Activated naive CD4-positive, alpha-beta T cell treated with anti-CD3 and anti-CD28 coated beads, Interleukin-2, amount 50 U/mL, for 72 hours (primary cell): Measurements from ENCODE around the gene PPARGC1A. TPM values are rescaled to one million over a fixed set of nuclear protein-coding genes. Genes with fewer than 3 reads are reported as not detected.
A peak's percentile ranks its signal among the peaks of the same experiment; 100 is the strongest.

Experiments
- ATAC-seq, 2 donors: fragments of 150-1000 bp; cut with Tn5 transposase; 2 replicates each; pipeline ENCODE4 v1.10.0; 2021; ENCODE audit warnings: mild to moderate bottlenecking in 2 of 2, moderate library complexity in 2 of 2
- DNase-seq, 2 donors: peaks; one replicate each; pipeline ENCODE4 v3.0.0; 2021 to 2022; ENCODE audit warnings: low spot score in 2 of 2
- H3K27ac Mint-ChIP-seq, 2 donors: one replicate each; pipeline ENCODE4 v1.8.0; 2022; ENCODE audit warnings: mild to moderate bottlenecking in 2 of 2, mixed read lengths in 2 of 2
- H3K36me3 Mint-ChIP-seq, 2 donors: one replicate each; pipeline ENCODE4 v1.8.0; 2022; ENCODE audit warnings: mixed read lengths in 2 of 2
- H3K9me3 Mint-ChIP-seq, 2 donors: one replicate each; pipeline ENCODE4 v1.8.0; 2022; ENCODE audit warnings: mixed read lengths in 2 of 2
- total RNA-seq, 2 donors: library from RNA; stranded (reverse); gene quantifications; one replicate each; pipeline ENCODE4 v1.2.3, GENCODE V29; 2022

The PPARGC1A gene, protein sequence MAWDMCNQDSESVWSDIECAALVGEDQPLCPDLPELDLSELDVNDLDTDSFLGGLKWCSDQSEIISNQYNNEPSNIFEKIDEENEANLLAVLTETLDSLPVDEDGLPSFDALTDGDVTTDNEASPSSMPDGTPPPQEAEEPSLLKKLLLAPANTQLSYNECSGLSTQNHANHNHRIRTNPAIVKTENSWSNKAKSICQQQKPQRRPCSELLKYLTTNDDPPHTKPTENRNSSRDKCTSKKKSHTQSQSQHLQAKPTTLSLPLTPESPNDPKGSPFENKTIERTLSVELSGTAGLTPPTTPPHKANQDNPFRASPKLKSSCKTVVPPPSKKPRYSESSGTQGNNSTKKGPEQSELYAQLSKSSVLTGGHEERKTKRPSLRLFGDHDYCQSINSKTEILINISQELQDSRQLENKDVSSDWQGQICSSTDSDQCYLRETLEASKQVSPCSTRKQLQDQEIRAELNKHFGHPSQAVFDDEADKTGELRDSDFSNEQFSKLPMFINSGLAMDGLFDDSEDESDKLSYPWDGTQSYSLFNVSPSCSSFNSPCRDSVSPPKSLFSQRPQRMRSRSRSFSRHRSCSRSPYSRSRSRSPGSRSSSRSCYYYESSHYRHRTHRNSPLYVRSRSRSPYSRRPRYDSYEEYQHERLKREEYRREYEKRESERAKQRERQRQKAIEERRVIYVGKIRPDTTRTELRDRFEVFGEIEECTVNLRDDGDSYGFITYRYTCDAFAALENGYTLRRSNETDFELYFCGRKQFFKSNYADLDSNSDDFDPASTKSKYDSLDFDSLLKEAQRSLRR
- total RNA-seq, result not detected

DNA sequence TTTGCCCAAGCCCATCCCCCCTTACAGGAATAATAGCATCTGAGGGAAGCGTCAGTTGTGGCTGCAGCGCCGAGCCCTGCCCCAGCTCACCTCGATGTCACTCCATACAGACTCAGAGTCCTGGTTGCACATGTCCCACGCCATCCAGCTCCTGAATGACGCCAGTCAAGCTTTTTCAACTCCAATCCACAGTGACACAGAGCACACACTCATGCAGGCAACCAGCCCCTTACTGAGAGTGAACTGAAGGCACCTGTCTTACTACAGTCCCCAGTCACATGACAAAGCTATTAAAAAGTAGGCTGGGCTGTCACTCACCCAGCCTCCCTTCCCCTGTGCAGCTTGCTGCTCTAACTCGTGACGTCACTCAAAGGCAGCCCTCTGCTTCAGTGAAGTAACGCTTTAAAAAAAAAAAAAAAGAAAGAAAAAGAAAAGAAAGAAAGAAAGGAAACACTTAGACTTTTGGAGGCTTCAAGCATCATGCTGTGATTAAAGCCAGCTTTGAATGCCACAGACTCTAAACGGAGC lies at the start of gene PPARGC1A:
Gene PPARGC1A, minus strand, starts transcription at position 234 of the 528 bp plus-strand sequence. Its CDS starts 90 bp downstream, at position 144.
- DNase-seq (no peak), ATAC-seq (peak in 1 of 2 donors; percentile 44)
- H3K36me3 Mint-ChIP-seq, result no peaks in the 10 kb centered on the region
- no peak within 1 kb of the TSS for H3K27ac Mint-ChIP-seq
- no peaks in the 10 kb centered on the region for H3K9me3 Mint-ChIP-seq

GRCh38 chr4:23938796-23939195 lies 48.9 kb upstream of the PPARGC1A start:
- H3K27ac Mint-ChIP-seq, result no peak overlapping the region
- H3K36me3 Mint-ChIP-seq, result no peaks in the 10 kb centered on the region
- ATAC-seq (no peak), DNase-seq (no peak)
- peaks cover 0 to 11% of the 10 kb centered on the region in 2 donors for H3K9me3 Mint-ChIP-seq

DNA sequence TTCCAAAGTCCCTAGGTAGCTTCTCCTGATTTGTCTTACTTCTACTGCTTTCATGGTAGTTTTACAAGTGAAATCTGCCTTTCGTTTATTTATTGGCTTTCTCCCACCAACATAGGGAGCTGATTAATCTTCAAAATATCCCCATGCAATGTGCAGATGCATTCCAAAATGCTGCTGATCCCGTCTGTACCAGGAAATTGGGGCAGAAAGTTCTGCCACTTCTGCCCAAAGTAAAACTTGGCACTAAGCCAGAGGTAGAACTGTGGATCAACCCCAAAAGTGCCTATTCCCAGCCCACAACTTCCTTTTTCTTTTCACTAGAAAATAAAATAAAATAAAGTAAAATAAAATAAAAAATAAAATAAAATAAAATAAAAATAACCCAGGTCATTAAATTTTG lies 47.3 kb upstream of the PPARGC1A start:
- H3K27ac Mint-ChIP-seq, result no peak overlapping the region
- no peaks in the 10 kb centered on the region for H3K36me3 Mint-ChIP-seq
- peaks cover 0 to 13% of the 10 kb centered on the region in 2 donors for H3K9me3 Mint-ChIP-seq
- DNase-seq (no peak), ATAC-seq (no peak)

GRCh38 chr4:23934915-23935314 lies 45.1 kb upstream of the PPARGC1A start:
- DNase-seq, result no peak
- H3K9me3 Mint-ChIP-seq, result peaks cover 0 to 16% of the 10 kb centered on the region in 2 donors
- ATAC-seq, result no peak
- no peak overlapping the region for H3K27ac Mint-ChIP-seq
- no peaks in the 10 kb centered on the region for H3K36me3 Mint-ChIP-seq

GRCh38 chr4:23934223-23934622 lies 44.4 kb upstream of the PPARGC1A start:
- Mint-ChIP-seq H3K27ac (no peak overlapping the region), H3K9me3 (peaks cover 0 to 16% of the 10 kb centered on the region in 2 donors), H3K36me3 (no peaks in the 10 kb centered on the region)
- ATAC-seq (no peak), DNase-seq (no peak)

- no peak for ATAC-seq
- Mint-ChIP-seq H3K27ac (no peak overlapping the region), H3K36me3 (no peaks in the 10 kb centered on the region), H3K9me3 (peaks cover 0 to 10% of the 10 kb centered on the region in 2 donors)
- no peak for DNase-seq
These were observed 43.1 kb upstream of the PPARGC1A start for GRCh38 chr4:23932901-23933308.

DNA sequence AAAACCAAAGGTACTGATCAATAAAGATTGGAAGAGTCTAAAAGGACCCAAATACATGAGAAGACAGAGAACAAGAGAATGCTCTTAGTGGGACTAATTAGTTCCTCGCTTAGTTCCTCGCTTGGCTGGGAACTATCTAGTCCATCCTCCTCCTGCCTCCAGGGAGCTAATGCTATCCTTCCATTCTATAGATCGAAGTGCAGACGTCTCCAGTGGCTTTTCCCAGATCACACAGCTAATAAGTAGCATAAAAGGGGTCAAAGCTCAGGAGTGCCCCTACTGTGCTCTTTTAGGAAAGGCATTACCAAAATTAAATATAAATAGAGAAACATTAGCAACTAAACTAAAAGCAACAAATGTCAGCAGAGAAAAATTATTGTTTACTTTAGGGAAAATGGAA lies 42.3 kb upstream of the PPARGC1A start:
- no peak for ATAC-seq
- Mint-ChIP-seq H3K36me3 (no peaks in the 10 kb centered on the region), H3K9me3 (peaks cover 0 to 6% of the 10 kb centered on the region in 2 donors), H3K27ac (no peak overlapping the region)
- DNase-seq, result no peak

DNA sequence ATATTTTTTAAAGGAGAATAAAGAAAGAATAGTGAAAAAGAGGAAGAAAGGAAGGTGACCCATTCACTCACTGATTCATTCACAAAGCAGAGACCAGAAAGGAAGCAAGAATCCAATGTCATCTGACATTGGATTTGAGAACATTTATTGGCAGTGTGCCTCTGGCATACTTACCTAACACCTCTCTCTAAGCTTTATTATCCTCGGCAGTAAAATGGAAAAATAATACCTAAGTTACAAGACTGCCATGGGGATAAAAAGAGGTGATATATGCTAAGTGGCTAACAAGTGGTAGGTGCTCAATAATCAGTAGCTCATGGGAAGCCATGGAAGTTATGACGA lies 41.6 kb upstream of the PPARGC1A start:
- Mint-ChIP-seq H3K36me3 (no peaks in the 10 kb centered on the region), H3K27ac (no peak overlapping the region), H3K9me3 (peaks cover 3 to 9% of the 10 kb centered on the region in 2 donors)
- DNase-seq, result no peak
- no peak for ATAC-seq

GRCh38 chr4:23930750-23931488 lies 41.1 kb upstream of the PPARGC1A start:
- H3K36me3 Mint-ChIP-seq, result no peaks in the 10 kb centered on the region
- H3K9me3 Mint-ChIP-seq, result peaks cover 6 to 15% of the 10 kb centered on the region in 2 donors
- H3K27ac Mint-ChIP-seq, result no peak overlapping the region
- DNase-seq (no peak), ATAC-seq (no peak)

GRCh38 chr4:23929248-23929647 lies 39.4 kb upstream of the PPARGC1A start:
- Mint-ChIP-seq H3K9me3 (peaks cover 6 to 15% of the 10 kb centered on the region in 2 donors), H3K36me3 (no peaks in the 10 kb centered on the region)

GRCh38 chr4:23924556-23924955 lies 34.7 kb upstream of the PPARGC1A start:
- ATAC-seq (no peak), DNase-seq (no peak)
- peaks cover 6 to 15% of the 10 kb centered on the region in 2 donors for H3K9me3 Mint-ChIP-seq
- H3K27ac Mint-ChIP-seq, result no peak overlapping the region
- no peaks in the 10 kb centered on the region for H3K36me3 Mint-ChIP-seq

More at GRCh38 chr4:23929248-23929647, 39.4 kb upstream of the PPARGC1A start:
- ATAC-seq, result no peak
- no peak for DNase-seq
- H3K27ac Mint-ChIP-seq, result no peak overlapping the region

DNA sequence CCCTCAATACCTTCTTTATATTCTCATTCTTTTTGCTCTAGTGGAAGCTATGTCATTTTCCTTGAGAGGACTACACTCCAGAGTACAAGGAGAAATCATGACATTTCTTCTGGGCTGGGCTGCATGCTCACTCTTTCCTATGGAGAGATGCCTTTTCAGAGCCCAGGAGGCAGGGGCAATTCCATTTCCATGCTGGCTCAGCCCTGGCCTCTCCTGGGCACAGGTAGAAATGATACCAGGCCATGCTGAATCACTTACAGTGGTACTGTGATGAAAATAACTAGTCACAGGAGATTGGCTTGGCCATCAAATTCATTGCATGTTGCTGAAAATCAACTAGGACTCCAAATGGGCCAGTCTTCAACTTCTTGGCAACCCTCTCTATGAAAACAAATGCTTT lies 34.0 kb upstream of the PPARGC1A start:
- H3K27ac Mint-ChIP-seq, result no peak overlapping the region
- H3K36me3 Mint-ChIP-seq, result no peaks in the 10 kb centered on the region

DNA sequence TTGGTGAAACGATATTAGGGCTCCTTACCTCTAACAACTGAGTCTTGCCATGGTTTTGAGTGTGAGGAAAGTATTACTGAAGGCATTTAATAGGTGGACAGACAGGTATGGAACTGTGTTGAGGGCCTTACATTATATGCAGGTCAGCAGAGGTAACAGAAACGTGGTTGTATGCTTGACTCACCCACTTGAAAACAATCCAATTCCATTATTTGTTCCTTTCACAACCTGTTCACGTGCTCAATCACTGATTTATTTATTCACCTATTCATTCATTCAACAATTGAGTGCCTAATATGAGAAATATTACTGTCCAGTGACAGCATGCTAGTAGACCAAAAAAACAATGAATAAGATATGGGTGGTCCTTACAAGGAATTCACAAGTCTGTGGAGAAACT lies 33.3 kb upstream of the PPARGC1A start:
- ATAC-seq (no peak), DNase-seq (no peak)
- no peak overlapping the region for H3K27ac Mint-ChIP-seq
- no peaks in the 10 kb centered on the region for H3K36me3 Mint-ChIP-seq
- peaks cover 6 to 15% of the 10 kb centered on the region in 2 donors for H3K9me3 Mint-ChIP-seq

More for the DNA sequence above, 34.0 kb upstream of the PPARGC1A start:
- ATAC-seq, result no peak
- no peak for DNase-seq
- peaks cover 6 to 15% of the 10 kb centered on the region in 2 donors for H3K9me3 Mint-ChIP-seq

DNA sequence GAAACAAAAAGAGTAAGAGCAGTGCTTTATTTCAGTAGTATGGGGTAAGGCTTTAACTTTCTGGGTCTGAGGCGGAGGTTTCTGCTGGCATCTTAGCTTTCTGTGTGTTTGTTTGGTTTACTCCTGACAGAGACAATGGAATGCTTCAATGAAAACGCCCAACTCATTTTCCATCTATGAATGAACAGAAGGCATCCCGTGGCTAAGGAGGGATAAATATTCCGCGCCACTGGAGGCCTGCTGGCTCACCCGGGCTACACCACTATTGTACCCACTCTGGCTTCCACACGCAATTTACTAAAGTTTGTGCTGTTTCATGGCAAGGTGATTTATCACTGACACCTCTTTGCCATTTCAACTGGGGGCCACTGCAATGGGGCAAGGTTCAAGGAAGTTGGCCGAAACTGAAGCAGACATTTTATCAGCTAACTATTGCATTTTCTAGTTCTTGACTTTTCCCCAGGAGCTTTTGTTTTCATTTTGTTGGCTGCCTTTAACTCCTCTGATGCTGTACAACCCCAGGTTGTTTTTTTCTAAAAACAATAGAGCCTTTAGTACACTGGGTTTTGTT lies 32.8 kb upstream of the PPARGC1A start:
- H3K9me3 Mint-ChIP-seq, result peaks cover 6 to 15% of the 10 kb centered on the region in 2 donors
- ATAC-seq (no peak), DNase-seq (no peak)
- H3K36me3 Mint-ChIP-seq, result no peaks in the 10 kb centered on the region
- no peak overlapping the region for H3K27ac Mint-ChIP-seq

DNA sequence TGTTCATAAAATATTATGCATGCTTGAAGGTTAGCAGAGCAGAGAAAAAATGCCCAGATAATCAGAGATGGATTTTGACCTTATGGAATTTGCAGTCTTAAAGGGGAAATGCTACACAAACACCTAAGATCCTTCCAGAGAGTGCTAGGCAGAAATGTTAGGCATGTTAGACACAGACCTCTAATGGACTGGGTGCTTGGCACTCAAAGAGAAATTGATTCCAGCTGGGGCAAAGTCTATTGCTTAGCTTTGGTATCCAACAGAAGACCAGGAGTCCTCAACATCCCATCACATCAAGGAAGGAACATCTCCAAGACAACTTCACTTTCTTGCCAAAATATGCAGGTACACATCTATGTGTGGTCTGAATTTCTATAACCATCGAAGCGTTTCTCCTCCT lies 32.2 kb upstream of the PPARGC1A start:
- H3K9me3 Mint-ChIP-seq, result peaks cover 6 to 15% of the 10 kb centered on the region in 2 donors
- H3K27ac Mint-ChIP-seq, result no peak overlapping the region
- no peaks in the 10 kb centered on the region for H3K36me3 Mint-ChIP-seq
- DNase-seq (no peak), ATAC-seq (no peak)

- peaks cover 3 to 12% of the 10 kb centered on the region in 2 donors for H3K9me3 Mint-ChIP-seq
- ATAC-seq, result no peak
- H3K36me3 Mint-ChIP-seq, result no peaks in the 10 kb centered on the region
- DNase-seq, result no peak
- no peak overlapping the region for H3K27ac Mint-ChIP-seq
These were observed 31.6 kb upstream of the PPARGC1A start for GRCh38 chr4:23921447-23921845.
